HG03066 (cell line): ENCODE data around the gene LZTR1.
"Not testable (repeated sequence)": the region's sequence is repeated elsewhere in the genome, so short reads cannot be mapped to it uniquely, and the experiment has no call there.

Experiments used
- ATAC-seq: cut with Tn5 transposase; IDR thresholded peaks from one replicate; pipeline ENCODE4 v1.9.1; 2021; ENCODE audit warnings: low read depth; ENCODE audit not compliant: unreplicated experiment

LZTR1 gene

DNA sequence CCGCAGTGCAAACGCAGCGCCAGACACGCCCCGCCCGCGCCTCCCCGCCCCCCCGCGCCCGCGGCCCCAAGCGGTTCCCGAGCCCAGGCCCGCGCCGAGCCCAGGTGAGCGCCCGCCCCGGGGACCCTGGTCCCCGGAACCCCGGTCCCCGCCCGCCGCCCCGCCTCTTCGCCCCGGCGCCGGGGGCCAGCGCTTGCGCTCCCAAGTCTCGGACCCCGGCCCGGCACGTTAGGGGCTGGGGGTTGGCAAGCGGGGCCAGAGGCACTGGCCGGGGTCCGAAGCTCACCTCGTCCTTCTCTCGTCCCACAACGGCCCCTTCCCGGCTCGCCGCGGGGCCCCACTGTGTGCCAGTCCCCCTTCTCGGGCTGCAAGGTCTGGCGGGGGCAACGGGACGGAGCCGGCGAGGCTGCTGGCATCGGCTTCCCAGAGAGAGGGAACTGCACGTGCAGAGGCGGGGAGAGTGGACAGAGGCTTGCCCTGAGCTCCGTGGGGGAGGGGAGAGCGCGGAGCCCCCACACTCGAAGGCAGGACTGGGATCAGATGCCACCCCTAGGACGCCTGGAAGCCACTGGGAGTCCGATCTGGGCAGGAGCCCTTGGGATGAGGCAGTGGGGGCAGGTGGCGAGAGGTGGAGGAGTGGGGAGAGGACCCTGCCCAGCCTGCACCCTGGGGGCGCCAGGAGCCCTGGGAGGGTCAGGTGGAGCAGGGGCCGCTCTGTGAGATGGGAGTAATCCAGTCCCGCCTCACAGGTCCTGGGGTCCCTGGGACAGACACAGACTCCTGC is 16.8 kb upstream of the LZTR1 start:
- ATAC-seq: no peak

DNA sequence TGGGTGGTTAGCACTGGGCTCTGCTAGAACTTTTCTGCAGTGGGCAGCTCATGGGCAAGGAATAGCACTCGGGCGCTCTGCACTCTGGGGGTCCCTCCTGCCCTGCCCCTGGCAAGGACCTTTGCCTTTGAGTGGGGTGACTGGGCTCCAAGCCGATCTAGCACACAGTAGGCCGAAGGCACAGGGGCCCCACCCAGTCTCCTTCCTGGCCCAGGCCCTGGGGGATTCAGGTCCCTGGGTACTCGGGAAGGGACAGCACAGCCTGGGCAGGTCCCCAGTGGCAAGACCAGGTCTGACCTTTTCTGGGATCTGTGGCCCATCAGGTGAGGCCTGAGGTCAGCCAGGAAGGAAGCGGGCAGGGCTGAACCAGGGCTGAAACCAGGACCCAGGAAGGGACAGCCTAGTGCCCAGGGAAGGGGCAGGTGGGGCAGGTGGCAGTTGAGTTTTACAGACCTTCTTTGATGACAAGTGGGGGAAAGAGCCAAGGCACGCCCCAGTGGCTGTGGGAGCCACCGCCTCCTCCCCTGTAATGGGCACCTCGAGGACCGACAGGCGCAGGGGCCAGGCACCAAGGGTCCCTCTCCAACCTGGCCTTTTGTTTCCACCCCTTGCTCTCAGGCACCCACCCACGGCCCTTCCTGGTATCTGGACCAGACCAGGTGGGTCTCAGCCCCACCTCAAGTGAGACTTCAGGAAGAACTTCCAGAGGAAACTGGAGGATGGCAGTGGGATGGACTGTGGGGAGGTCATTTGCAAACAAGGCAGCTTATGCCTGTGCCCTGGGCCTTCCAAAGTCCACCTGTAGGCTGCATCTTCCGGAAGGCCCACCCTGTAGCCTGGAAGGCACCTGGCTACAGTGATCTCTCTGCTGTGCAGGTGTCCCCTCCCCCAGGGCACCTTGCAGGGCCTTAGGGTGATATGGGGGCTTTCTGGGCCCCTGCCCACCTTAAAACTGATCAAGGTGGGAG is 15.9 kb upstream of the LZTR1 start:
- ATAC-seq: no peak

DNA sequence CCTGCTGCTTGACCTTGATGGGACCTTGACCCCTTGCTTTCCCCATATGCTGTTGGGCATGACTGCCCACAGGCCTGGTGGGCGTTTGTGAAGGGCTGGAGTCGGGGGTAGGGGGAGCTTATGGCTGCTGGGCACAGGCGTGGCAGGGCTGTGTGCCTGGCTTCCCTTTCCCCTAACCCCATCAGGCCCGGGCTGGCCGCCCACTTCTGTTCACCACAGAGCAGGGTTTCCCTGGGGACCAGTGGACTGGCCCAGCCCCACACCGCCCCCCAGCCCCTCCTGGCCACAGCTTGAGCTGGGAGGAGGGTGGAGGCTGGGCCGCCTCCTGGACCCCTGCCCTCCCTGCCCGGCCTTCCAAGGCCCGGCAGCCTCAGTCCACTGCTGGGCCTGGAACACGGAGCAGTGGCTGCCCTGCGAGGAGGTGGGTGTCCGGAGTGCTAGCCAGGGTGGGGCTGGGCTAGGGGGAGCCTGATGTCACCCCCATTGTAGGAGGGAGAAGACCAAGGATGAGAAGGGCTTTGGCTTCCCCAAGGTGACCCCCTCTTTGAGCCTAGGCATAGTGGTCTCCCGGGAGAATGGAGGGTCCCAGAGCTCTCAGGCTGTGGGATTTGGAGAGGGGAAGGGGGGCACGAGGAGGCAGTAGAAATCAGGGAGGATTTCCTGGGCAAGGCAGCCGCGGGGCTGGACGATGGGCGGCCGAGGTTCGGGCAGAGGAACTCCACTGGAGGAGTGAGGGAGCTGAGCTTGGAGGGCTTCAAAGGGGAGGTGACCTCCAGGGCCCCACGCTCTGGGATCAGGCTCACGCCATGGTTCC is 15.0 kb upstream of the LZTR1 start, which contains the start of gene AIFM3:
AIFM3 (plus strand) TSS at position 373 of the 814 bp plus-strand sequence. CDS start 690 bp downstream, outside the sequence.
- no peak for ATAC-seq

DNA sequence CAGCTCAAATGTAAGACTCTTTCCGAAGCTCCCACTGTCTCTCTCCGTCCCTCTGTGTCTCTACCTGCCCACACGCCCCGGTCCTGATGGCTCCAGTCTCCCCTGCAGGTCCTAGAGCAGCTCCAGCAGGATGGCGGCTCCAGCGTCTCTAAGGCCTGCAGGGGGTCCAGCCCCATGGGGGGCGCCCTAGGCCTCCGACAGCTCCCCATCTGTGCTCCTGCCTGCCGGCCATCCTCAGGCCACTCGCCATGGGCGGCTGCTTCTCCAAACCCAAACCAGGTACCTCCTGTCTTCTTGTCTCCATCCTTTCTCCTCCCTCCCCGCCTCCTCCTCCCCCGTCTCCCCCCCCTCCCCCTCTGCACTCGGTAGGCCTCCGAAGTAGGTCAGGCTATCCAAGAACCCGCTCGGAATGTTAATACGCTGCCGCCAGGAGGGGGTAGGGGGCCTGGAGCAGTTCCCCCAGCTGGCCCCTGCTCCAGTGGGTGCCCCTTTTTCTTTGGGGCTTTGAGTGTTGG is 14.3 kb upstream of the LZTR1 start:
- no peak for ATAC-seq

DNA sequence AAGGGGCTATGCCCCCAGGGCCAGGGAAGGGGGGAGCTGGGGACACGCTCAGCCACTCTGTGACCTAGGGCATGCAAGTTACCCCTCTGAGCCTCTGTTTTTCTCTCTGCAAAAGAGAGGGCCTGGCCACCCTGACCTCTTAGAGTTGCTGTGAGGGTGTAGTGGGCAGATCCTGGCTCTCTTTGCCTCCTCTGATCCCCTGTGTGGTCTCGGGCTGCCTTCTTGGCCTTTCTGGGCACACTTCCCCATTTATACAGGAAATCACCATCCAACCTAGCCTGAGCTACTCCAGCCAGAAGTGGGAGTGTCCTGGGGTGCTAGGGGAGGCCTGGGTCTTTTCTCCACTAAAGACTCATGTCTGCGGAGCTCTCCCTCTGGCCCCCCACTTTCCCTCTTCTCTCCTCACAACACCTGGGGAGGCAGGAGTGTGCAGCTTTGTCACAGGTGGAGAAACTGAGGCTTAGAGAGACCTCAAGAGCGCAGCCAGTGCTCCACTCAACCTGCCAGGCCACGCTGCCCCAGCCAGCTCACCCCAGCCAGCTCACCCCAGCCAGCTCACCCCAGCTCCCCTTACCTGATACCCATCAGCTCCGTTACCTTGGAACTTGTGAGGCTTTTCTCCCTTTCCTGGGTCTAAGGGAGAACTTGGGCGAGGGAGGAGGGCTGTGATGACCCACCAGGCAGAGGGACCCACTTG is 13.7 kb upstream of the LZTR1 start:
- ATAC-seq: no peak

DNA sequence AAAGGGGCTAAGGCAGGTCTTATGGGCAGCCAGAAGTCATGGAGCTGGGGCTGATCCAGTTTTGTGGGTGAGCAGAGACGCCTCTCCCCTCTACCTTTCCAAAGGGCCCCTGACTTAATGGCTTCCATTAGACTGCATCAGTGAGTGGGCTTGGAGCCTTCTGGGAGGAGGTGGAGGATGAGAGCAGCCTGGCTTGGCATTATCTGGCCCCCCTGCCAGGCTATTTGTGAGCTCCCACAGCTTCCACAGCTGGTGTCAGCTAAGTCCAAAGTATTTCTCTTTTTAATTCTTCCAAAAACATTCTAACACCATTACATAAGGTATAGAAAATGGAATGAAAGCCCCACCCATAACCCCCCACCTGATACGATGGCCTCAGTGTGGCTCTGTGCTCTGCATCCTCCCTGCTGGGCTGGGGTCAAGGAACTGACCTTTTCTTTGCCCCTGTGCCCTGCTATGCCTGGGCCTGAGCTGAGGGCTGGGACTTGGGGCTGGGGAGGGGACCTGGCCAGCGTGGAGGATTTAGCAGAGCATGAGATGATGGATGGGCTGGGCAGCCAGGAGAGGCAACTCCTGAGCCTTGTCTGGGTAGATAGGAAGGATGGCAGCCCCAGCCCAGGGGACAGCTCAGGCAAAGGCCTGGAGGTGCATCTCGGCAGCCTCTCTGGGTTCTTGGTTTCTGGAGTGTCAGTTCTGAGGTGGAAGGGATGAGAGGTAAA is 11.0 kb upstream of the LZTR1 start:
- no peak for ATAC-seq

DNA sequence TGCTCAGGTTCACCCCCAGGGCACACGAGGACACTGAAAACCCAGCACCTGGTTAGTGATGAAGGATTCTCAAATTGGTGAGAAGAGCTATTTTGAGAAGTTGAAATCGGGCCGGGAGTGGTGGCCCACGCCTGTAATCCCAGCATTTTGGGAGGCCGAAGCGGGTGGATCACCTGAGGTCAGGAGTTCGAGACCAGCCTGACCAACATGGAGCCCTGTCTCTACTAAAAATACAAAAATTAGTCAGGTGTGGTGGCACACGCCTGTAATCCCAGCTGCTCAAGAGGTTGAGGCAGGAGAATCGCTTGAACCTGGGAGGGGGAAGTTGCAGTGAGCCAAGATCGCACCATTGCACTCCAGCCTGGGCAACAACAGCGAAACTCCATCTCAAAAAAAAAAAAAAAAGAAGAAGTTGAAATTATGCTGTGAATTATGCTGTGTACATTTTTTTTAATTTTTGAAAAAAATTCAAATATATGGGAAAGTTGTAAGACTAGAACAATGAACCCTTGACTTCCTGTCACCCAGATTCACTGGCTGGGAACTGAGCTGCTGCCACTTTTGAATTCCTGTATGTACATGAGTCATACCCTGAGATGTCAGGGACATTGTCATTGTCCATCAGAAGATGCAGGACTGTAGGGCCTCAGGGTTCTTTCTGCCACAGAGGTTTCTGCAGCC is 9.9 kb upstream of the LZTR1 start:
- ATAC-seq: not testable (repeated sequence)

DNA sequence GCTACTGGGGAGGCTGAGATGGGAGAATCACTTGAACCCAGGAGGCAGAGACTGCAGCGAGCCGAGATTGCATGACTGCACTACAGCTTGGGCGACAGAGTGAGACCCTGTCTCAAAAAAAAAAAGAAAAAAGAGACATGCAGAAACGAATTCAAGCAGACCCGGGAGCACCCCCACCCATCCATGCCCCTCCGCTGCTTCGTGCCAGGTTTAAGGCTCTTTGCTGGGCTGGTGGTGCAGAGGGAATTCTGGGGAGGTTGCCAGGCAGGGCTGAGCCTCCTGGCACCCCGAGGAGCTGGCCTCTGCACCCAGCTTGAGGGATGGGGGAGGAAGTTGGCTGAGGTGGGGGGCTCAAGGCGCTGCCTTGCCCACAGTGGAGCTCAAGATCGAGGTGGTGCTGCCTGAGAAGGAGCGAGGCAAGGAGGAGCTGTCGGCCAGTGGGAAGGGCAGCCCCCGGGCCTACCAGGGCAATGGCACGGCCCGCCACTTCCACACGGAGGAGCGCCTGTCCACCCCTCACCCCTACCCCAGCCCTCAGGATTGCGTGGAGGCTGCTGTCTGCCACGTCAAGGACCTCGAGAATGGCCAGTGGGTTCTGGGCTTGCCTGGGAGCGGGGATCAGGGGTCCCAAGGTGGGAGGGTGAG is 9.0 kb upstream of the LZTR1 start:
- ATAC-seq: no peak

DNA sequence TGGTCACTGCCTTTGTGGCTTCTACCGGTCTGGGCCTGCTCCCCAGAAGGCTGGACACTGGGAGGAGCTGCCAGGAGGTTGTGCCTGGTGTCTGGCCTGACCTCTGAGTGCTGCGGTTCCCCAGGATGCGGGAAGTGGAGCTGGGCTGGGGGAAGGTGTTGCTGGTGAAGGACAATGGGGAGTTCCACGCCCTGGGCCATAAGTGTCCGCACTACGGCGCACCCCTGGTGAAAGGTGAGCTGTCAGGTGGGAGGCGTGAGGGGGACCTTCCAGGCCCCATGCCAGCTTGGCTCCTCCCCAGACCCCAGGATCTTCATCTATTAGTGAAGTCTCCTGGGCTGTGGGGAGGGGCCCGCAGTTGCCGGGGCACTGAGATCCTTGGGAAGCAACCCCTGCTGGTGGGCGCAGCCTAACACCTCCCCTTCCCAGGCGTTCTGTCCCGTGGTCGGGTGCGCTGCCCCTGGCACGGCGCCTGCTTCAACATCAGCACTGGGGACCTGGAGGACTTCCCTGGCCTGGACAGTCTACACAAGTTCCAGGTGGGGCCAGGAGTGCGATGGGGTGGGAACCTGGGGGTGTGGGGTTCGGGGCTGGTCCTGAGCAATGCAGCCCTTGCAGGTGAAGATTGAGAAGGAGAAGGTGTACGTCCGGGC is 8.3 kb upstream of the LZTR1 start:
- ATAC-seq: no peak

DNA sequence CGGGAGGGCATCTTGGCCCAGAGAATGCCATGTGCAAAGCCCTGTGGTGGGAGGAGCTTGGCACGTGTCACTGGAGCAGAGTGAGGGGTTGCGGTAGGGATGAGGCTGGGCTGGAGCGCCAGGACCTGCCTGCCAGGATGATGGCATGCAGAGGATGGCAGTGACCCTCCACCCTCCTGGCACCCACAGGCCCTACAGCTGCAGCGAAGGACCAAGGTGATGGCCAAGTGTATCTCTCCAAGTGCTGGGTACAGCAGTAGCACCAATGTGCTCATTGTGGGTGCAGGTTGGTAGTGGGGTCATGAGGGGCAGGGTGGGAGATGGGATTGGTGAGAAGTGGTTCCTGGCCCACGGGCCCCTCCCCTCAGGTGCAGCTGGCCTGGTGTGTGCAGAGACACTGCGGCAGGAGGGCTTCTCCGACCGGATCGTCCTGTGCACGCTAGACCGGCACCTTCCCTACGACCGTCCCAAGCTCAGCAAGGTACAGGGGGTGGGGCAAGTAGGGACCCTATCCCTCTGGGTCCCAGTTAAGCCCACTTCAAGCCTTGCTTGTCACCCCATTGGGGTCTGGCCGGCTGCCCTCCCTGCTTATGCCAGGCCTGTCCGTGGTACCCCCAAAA is 7.7 kb upstream of the LZTR1 start:
- no peak for ATAC-seq

DNA sequence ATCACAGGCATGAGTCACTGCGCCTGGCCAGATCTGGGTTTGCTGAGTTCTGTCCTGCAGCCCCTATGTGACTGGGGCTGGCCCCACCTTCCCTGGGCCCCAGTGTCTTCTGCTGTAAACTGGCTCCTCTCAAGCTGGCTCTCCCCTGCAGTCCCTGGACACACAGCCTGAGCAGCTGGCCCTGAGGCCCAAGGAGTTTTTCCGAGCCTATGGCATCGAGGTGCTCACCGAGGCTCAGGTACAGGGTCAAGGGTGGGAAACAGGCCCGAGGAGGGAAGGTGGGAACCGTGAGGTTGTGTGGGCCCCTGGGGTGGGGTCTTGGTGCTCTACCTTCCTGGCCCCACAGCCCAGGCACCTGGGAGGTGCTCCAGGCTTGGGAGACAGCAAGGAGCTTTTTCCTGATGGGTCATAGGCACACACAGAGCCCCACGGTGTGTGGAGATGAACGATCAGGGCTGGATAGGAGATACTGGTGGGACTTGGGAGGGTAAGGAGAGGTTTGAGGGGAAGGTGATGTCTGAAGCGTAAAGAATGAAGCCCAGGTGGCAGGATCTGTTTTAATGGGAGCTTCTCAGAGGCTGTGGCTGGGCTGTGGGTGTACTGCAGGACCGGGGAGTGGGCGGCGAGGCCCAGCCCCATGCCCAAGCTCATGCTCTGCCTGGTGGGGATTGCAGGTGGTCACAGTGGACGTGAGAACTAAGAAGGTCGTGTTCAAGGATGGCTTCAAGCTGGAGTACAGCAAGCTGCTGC is 6.4 kb upstream of the LZTR1 start:
- ATAC-seq: no peak

DNA sequence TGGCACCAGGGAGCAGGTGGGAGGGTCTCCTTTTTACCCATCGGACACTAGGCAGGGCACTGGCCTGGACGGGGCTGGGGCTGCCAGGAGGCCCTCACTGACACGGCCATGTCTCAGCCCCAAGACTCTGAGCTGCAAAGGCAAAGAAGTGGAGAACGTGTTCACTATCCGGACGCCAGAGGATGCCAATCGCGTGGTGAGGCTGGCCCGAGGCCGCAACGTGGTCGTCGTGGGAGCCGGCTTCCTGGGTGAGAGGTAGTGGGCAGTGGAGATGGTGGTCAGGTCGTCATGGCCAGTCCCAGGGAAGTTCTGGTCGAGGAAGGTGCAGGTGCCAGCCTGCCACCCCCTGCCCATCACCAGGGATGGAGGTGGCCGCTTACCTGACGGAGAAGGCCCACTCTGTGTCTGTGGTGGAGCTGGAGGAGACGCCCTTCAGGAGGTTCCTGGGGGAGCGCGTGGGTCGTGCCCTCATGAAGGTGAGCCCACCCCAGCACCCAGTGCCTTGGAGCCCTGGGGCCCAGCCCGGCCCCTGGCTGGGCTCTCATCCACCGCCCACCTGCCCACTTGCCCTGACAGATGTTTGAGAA is 5.7 kb upstream of the LZTR1 start:
- ATAC-seq: no peak

DNA sequence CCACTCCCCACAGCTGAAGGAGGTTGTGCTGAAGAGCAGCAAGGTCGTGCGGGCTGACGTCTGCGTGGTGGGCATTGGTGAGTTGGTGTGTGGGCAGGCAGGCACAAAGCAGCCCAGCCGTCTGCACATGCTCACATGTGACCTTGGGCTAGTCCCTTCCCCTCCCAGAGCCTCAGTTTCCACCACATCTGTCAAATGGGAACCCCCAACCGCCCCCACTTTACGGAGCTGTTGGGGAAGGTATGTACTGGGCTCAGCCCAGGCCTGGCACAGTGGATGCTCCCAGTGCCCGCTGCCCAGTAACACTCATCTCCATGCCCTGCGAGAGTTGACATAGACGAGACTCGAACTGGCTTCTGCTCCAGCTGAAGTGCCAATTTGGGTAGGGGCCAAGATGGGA is 5.1 kb upstream of the LZTR1 start:
- ATAC-seq: no peak

DNA sequence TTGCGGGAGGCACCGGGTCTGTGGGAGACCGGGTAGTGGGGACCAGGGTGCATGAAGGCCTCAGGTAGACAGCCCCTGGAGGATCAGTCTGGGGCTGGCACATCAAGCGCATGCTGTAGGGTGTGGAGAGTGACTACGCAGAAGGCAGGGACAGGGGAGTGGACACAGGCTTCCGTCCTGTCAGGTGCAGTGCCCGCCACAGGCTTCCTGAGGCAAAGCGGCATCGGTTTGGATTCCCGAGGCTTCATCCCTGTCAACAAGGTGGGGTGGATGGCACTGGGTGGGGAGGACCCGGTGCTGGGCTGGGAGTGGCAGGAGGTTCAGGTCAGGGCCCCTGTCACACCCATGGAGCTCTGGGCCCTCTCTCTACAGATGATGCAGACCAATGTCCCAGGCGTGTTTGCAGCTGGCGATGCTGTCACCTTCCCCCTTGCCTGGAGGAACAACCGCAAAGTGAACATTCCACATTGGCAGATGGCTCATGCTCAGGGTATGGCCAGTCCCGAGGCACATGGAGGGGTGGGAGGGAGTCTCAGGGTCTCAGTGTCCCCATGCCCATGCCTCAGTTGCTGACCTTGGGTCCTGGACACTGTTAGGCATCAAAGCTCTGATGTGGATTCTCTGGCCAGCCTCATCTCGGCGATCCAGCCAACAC is 4.5 kb upstream of the LZTR1 start:
- ATAC-seq: no peak

DNA sequence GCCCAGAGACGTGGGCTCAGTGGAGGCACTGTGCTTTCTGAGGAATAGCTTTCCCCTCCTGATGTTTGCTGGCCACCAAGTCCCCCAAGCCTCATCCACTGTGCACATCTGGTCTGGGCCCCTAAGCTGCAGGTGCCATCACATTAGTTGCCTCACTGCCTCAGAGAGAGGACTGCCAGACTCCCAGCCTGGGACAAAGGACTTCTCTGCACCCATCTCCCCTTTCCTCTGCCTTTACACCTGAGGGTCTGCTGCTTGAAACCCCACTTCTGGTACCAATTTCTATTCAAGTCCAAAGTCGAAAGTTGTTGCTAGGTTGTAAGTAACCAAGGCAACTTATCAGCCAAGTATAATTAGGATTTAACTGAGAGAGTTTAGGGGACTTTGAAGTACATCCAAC is 3.7 kb upstream of the LZTR1 start:
- no peak for ATAC-seq
